Stimulated activated CD8-positive, alpha-beta memory T cell treated with anti-CD3 and anti-CD28 coated beads, Interleukin-2, amount 100 ng/mL, for 1 hour (primary cell): ENCODE results near the gene ACAP1.
A peak's percentile ranks its signal among the peaks of the same experiment; 100 is the strongest.

ENCODE experiments used
- DNase-seq, 2 donors: peaks; one replicate each; pipeline ENCODE4 v3.0.0-alpha.2; 2020; ENCODE audit warnings: low read depth in 2 of 2

Gene ACAP1

GRCh38 chr17:7384489-7385081 lies 48.3 kb downstream of the ACAP1 start:
- no peak for DNase-seq

DNA sequence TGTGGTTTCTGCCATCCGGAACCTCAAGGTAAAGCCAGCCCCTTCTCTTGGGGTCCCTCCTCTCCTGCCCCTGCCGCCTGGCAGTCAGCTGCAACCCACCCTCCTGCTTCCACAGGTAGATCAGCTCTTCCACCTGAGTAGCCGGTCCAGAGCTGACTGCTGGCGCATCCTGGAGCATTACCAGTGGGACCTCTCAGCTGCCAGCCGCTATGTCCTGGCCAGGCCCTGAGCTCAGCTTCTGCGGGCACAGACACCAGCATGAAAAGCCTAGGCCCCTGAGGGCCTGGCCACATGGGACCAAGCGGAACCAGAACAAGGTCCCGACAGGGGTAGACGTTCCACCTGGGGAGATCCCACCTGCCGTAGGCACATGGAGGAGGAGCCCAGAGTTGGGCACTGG lies 52.5 kb downstream of the ACAP1 start:
- no peak for DNase-seq

- DNase-seq: no peak
Measured at GRCh38 chr17:7389924-7390910, 53.9 kb downstream of the ACAP1 start.

DNA sequence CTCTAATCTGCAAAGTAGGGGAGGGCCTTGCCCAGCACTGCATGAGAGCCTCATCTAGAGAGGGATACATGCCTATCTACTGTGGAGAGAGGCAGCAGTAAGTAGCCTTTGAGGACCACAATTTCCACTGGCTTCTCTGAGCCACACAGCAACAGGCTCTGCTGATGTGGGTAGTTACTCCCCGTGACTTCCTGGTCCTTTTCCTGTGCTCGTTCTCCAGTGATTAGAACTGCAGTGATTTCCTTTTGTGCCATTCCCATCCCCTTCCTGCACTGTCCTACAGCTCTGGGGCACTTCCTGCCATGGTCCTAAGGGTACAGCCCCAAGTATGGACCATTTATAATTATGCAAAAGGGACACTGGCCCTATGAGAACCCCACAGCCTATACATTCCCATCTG lies 55.0 kb downstream of the ACAP1 start:
- DNase-seq: no peak

- DNase-seq: no peak
Measured at GRCh38 chr17:7392696-7393612, 56.6 kb downstream of the ACAP1 start.

DNA sequence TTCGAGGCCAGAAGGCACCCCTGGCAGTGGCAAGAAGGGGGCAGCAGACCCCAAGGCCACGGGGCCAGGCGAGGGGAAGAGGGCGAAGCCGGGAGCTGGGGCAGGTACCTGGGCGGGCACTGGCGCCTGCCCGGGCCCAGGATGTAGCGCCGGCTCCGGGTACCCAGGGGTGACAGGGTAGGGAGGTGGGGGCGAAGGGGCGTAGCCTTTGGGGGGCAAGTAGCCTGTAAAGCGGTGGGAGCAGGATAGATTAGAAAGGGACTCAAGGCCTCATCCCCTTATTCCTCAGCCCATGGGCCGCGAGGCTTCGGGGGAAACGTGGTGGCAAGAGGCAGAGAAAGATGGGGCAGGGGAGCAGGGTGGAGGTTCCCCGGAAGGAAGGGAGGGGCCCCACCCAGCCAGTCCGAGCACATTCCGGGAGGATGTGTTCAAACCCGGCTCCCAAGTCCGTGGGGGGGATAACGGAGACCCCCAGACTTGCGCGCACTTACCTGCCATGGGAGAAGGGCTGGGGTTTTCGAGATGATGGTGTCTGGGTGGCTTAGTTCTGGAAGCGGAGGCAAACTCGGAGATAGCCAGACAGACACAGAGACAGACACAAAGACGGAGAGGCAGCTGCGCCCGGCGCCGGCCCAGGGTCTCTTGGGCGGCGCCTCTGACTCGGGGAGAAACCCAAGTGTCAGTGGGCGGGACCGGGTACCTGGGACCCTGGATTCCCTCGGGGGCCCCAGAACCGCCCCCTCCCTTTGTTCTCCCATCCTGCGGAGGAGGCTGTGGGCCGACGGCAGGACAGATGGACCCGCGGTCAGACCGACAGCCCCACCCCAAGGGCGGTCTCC lies 57.5 kb downstream of the ACAP1 start:
- peak in 1 of 2 donors; percentile 46 for DNase-seq

DNA sequence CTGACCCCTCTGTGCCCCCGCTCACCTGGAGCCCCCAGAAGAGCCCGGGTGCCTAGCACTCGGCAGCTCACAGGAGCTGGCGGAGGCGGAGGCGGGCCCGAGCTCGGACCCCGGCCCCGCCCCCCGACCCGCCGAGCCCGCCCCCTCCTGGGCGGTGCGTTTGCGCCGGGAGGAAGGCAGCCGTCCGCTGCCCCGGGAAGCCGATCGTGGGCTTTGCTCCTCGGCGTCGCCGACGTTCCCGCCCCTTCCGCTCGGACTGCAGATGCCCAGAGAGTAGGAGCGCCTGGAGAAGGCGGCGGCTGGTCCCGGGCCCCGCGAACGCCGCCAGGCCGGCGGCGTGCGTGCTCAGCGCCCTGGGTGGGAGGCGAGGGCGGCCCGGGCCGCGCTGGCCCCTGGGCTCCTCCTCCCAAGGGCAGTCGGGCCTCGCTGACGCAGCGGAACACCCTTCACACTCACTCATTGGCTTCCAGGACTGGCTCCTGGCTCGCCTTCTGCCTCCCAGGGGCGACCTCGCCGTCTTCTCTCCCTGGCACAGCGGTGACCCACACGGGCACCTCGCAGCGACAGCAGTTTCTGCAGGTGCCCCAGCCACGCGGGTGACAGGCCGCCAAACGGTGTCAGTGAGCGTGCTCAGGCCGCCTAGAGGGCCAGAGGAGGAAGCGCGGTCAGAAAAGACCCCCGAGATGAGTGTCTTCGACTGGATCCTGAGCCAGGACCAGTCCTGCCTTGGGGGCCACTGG lies 58.3 kb downstream of the ACAP1 start, which contains the start of gene PLSCR3:
Gene PLSCR3 (minus strand): TSS at position 74 of the 740 bp plus-strand sequence. CDS start 415 bp downstream, outside the sequence.
- DNase-seq: peak; percentile 70 to 74

DNA sequence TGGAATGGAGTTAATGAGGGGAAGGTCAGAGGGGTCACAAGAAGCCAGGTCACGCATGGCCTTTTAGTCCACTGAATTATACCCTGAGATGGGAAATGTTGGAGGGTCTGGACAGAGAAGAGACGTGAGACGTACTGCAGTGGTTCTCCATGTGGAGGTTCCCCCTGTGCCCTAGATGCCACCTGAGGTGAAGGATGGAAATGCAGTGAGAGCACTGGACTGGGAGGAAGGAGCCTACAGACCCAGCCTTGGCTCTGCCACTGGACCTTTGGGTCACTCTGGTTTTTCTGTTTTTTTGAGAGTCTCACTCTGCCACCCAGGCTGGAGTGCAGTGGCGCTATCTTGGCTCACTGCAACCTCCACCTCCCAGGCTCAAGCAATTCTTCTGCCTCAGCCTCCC lies 59.8 kb downstream of the ACAP1 start:
- no peak for DNase-seq

GRCh38 chr17:7398612-7399011 lies 62.3 kb downstream of the ACAP1 start:
- DNase-seq: no peak
